HFF-Myc (cell line): ENCODE results near the gene G3BP1.

Experiments
- DNase-seq: peaks from one replicate; pipeline ENCODE4 v3.0.0-alpha.2; 2011; ENCODE audit warnings: low read depth; ENCODE audit errors: extremely low read depth
- H3K4me3 ChIP-seq: replicated peaks from 2 replicates; pipeline ENCODE4 v1.5.1; 2011; ENCODE audit warnings: low read depth, mild to moderate bottlenecking, control low read depth, low read length
- TF ChIP-seq, protein P1 (sequence below): IDR thresholded peaks from 2 replicates; pipeline ENCODE4 v1.5.1; 2012; ENCODE audit warnings: mild to moderate bottlenecking, low read depth, low read length, control low read depth; ENCODE audit errors: missing control alignments

The G3BP1 gene

GRCh38 chr5:151810449-151810848 lies 38.7 kb downstream of the G3BP1 start:
- DNase-seq: no peak
- no peak overlapping the region for H3K4me3 ChIP-seq
- TF ChIP-seq, protein P1, sequence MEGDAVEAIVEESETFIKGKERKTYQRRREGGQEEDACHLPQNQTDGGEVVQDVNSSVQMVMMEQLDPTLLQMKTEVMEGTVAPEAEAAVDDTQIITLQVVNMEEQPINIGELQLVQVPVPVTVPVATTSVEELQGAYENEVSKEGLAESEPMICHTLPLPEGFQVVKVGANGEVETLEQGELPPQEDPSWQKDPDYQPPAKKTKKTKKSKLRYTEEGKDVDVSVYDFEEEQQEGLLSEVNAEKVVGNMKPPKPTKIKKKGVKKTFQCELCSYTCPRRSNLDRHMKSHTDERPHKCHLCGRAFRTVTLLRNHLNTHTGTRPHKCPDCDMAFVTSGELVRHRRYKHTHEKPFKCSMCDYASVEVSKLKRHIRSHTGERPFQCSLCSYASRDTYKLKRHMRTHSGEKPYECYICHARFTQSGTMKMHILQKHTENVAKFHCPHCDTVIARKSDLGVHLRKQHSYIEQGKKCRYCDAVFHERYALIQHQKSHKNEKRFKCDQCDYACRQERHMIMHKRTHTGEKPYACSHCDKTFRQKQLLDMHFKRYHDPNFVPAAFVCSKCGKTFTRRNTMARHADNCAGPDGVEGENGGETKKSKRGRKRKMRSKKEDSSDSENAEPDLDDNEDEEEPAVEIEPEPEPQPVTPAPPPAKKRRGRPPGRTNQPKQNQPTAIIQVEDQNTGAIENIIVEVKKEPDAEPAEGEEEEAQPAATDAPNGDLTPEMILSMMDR: no peak

DNA sequence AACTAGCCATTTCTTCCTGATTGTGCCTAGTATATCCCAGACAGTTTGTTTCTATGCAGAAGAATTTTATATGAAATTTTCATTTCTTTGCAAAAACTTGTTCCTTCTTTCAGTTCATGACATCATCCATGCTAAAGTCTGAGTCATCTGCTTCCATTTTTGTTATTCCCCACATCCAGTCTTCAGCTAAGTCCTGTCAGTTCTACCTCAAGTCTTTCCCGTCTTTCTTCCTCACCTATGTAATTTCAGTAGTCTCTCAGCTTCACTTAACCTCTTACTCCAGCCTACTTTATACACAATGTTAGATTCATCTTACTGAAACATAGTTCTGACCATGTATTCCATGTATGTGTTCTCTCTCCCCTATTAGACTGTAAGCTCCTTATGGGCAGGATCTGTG lies 39.1 kb downstream of the G3BP1 start:
- no peak overlapping the region for H3K4me3 ChIP-seq
- no peak for DNase-seq
- TF ChIP-seq, protein P1: no peak

DNA sequence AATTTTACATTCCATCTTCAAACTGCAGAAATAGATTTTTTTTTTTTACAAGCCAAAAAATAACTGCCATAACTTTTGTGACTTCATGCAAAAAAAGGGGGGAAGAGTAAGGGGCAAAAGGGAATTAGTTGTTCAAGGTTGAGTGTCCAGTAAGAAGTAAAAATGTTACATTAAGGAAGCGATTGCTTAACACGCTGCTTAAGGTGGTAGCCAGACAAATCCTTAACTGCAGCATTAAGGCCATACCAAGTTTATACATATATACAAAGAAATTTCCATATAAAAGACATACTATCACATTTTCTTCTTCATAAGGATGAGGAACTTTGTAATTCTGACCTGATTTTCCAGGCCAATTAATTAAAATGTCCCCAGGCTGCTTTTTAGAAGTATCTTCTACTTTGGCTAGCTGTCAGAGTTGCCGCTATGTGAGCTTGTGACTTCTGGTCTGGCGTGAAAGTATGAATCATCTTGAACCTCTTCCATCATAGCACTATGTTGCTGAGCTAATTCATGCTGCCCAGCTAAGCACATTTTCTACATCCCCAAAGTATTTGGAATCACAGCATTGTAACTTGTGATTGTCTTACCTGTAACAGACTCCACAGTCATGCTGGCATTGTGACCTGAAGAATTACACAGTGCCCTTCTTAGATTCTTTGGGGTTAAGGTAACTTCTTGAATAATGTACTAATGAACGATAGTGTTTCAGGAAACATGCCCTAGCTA lies 40.0 kb downstream of the G3BP1 start:
- no peak for DNase-seq
- TF ChIP-seq, protein P1: no peak
- H3K4me3 ChIP-seq: no peak overlapping the region

DNA sequence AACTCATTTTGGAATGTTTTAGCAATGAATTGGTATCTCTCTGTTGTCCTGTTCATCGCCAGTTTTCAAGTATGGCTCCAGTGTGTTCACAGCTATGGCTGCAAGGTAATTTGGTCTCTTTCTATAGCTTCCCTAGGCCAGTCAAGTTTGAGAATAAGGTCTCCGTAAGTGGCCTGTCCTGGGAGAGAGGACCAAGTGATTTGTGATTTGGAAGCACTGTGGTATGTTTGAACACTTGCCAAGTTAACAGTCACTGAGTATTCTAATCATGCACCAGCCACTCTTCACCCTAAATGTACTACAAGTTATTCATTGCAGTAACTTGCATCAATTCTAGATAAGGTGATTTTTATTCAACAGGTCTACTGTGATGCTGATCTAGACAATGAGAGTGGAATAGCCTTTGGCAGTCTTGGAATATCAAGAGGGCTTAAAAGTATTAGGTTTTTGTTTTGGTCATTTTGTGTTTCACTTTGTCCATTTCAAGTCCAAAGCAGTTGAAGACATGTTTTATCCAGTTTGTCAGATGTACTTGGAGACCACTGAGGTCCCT lies 41.1 kb downstream of the G3BP1 start:
- H3K4me3 ChIP-seq: no peak overlapping the region
- no peak for DNase-seq
- TF ChIP-seq, protein P1: no peak

GRCh38 chr5:151815051-151815450 lies 43.3 kb downstream of the G3BP1 start:
- TF ChIP-seq, protein P1: no peak
- no peak for DNase-seq
- H3K4me3 ChIP-seq: no peak overlapping the region

- no peak overlapping the region for H3K4me3 ChIP-seq
- DNase-seq: no peak
- TF ChIP-seq, protein P1: no peak
Observed at GRCh38 chr5:151819830-151820229, 48.1 kb downstream of the G3BP1 start.

DNA sequence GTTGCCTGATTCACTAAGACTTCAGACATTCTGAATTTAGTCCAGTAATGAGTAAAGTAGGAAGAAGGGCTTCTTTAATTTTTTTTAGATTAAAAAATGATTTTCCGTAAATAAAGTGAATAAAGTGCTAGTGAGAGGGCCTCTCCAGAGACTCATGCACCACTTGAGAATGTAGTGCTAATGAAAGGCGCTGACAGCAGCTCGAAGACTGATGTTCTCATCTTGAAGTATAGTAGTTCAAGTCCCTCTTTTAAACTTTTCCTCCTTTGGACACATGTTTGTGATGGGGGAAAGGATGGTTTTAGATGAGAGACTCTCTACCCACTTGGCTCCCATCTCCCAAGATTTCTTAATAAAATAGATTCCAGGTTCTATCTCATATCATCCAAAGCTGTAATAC lies 48.5 kb downstream of the G3BP1 start:
- no peak for DNase-seq
- TF ChIP-seq, protein P1: no peak
- no peak overlapping the region for H3K4me3 ChIP-seq
